Eye (tissue), 1 donor: ENCODE results near the gene COL15A1.

Experiments used
- DNase-seq: peaks from one replicate; pipeline ENCODE4 v3.0.0-alpha.2; 2015

COL15A1 gene

DNA sequence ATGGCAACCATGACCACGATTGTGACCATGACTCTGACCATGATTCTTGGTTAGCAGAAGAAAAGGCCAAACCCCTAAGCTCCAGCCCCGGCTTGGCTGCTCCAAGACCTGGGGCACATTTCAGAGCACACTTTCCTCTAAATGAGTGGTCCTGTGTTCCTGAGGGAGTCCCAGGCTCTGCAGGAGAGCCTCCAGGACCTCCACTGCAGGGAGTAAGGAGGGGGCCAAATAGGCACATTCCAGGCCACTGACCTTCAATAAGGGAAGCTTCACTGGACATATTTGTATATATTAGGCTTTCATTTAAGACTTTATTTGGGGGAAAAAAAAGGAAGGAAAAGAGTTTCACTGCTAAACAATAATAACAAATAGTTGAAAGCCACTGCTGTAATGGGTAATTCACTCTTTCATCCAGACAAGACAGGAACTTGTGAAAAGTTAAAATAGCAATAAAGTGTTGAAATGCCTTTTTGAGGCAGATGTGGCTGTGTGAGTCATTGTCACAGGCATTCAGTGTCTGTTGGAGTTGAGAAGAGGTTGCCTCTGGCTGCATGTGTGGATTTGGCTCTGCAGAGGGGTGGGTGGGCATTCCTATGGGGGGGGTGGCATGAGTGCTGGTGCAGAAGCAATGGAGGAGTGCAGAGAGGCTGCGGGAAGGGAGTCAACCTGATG is 97.3 kb downstream of the COL15A1 start:
- DNase-seq = peak; percentile 45

DNA sequence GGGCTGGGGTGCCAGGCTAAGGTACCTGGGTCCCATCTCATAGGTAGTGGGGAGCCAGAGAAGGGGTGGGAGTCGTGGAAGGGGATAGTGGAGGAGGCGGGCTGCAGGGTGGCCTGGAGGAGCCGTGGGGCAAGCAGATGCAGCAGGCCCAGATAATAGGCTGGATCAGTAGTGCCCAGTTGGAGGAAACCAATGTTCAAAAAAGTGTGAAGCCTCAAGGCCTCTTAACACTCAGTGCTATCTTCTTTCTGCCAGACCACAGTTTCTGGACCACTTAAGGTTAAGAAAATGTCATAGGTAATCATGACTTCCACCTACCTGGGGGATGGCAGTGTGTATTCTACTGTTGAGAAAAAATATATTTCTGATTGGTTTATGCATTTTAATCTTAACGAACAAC is 97.9 kb downstream of the COL15A1 start:
- no peak for DNase-seq

DNA sequence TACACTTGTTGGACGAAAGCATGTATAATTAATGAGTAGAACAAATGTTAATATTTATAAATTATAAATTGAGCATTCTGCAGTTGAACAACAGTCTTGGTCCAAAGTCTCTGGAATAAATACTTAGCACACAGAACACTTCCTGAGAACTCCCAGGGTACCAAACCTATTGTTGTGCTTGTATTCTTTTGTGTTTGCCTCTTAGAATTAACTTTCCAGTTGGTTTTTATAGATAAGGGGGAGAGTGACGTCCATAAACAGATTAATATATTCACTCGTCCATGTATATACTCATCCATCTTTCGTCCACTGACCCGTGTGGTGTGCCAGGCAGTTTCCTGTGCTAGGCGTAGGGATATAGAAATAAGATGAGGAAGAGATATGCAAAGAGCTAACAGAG is 98.9 kb downstream of the COL15A1 start:
- DNase-seq = no peak

- no peak for DNase-seq
Observed at GRCh38 chr9:99044827-99045226, 101.1 kb downstream of the COL15A1 start.

DNA sequence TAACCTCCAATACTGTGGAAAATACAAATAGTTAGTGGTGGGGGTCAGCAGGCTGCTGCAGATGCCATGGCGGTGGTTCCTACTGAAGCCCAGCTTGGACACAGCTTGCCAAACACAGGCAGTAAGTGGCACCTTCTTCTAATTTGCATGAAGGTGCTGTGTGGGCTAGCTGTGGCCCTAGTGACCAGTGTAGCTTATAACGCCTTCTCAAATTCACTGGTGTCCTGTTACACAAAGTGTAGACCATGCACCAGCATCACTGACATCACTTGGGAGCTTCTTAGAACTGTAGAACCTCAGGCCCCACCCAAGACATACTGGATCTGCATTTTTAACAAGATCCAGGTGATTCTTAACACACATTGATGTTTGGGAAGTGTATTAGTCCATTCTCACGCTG is 102.4 kb downstream of the COL15A1 start:
- no peak for DNase-seq

GRCh38 chr9:99046542-99047071 is 102.9 kb downstream of the COL15A1 start:
- DNase-seq = no peak

GRCh38 chr9:99049228-99049627 is 105.5 kb downstream of the COL15A1 start:
- DNase-seq = no peak

- DNase-seq = no peak
Observed at GRCh38 chr9:99049641-99050040, 105.9 kb downstream of the COL15A1 start.

- no peak for DNase-seq
Observed at GRCh38 chr9:99050292-99050911, 106.7 kb downstream of the COL15A1 start.

DNA sequence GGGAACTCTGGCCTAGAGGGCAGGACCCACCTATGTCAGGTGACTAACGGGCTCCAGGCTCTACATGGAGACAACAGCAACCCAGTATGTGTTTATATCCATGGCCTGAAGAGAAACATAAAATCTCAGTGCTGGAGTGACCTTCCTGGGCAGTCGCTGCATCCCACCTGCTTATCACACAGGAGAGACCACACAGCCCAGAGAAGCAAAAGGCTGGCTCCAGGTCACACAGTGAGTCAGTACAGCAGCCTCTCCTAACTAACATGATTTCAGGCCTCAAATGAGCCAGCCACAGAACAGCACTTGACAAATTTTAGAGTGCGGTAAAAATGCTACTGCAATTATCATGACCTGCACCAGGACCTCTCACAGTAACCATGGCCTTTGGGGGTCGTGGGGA is 107.2 kb downstream of the COL15A1 start:
- no peak for DNase-seq

- no peak for DNase-seq
Observed at GRCh38 chr9:99051406-99051805, 107.7 kb downstream of the COL15A1 start.

DNA sequence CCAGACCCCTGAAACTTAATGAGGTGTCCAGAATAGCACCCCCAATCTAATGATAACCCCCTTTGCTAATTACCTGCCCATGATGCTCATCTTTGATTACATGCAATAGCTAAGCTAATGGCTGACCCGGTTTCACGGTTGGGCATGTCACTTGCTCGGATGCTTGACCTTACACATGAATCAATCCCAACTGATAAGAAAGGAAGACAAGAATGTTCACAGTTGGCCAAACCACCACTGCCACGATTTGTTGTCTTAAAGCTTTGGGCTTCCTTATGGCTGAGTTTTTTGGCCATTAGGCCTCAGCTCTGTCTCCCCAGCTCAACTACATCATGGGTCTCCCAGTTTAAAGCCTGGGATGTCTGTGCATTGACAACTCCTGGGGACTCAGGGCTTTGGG is 108.1 kb downstream of the COL15A1 start:
- DNase-seq = no peak

DNA sequence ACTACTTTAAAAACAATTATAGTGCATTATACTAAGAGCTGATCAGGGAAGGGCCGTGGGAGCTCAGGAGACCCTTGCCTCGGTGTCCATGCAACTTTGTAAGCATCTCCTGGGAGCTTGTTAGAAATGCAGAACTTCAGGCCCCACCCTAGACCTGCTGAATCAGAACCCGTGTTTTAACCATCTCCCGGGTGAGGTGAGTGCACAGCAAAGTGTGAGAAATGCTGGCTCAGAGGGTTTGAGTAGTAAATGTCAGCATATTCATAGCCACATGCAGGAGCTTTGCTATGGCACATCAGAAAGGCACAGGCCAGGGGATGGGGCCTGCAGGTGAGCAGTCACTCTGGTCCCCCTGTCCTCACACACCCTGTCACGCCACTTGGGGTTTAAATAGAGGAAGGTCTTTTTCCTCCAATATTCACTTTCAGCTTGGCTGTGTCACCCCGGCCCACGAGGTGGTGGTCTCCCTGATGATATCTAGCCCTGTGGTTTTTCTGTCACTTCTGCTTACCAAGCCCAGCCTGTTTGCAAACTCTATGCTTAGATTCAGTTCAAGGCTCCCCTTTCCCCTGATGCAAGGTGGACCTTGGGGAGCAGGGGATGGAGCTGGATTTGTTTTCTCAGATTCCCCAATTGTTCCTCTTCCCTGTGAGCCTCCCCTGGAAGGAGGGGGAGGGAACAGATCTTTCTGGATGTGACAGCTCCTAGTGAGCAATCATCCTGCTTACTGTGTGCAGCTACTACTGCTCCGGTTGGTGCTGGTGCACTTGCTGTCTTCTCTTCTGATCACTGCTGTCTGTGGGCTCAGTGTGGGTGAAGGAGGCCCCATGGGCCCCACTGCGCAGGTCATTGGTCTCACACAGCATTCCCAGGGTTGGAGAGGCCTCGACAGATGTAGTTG is 109.4 kb downstream of the COL15A1 start:
- DNase-seq = no peak

GRCh38 chr9:99054581-99054980 is 110.9 kb downstream of the COL15A1 start:
- no peak for DNase-seq

DNA sequence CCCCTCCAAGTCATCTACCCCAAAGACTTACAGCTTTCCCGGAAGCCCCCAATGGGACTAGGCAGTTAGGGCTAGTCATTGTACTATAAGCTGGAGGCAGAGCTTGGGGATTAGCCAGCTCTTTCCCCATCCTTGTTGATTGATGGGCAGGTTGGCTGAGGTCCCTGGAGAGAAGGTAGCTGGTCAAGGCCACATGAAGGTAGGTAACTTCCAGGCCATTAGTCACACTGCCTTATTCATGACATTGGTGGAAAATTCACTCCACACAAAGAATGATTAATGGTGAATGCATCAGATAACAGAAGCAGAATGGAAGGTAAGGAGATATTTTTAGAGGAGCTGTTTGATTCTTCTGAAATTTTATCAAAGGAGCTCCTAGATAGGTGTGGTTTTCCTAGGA is 111.7 kb downstream of the COL15A1 start:
- no peak for DNase-seq

- no peak for DNase-seq
Observed at GRCh38 chr9:99056186-99056585, 112.5 kb downstream of the COL15A1 start.

DNA sequence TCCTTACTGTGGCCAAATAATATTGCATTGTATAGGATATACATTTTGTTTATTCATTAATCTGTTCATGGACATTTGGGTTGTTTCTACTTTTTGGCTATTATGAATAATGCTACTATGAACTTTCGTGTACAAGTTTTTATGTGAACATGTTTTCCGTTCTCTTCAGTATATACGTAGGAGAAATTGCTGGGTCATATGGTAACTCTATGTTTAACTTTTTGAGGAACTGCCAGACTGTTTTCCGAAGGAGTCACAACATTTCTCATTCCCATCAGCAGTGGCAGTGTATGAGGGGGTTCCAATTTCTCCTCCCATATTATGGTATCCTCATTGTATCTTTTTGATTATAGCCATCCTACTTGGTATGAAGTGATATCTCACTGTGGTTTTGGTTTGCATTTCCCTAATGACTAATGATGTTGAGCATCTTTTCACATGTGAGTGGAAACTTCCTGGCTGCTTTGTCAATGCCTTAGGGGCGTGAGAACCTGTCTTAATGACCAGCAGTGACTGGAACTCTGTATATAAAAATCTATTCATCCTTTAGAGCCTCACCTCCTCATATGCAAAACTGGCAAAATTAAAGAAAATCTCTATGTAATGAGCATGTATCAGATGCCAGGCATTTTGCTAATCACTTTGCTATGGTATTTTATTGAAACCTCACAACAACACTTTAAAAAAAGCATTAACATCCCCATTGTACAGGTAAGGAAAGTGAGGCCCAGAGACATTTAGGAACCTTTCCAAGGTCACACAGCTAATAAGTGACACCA is 113.4 kb downstream of the COL15A1 start:
- no peak for DNase-seq

- no peak for DNase-seq
Observed at GRCh38 chr9:99057665-99058625, 114.2 kb downstream of the COL15A1 start.

- no peak for DNase-seq
Observed at GRCh38 chr9:99058964-99059921, 115.5 kb downstream of the COL15A1 start.

- DNase-seq = no peak
Observed at GRCh38 chr9:99060621-99061020, 116.9 kb downstream of the COL15A1 start.
